RWPE2 (cell line): ENCODE data around the gene DLGAP4.

Source experiments
- ATAC-seq: fragments of 200-7000 bp; cut with Tn5 transposase; 3 replicates; pipeline ENCODE4 v1.9.1; 2021; ENCODE audit warnings: low read depth
- DNase-seq: peaks from one replicate; pipeline ENCODE4 v3.0.0-alpha.2; 2020; ENCODE audit warnings: low spot score
- H3K27ac ChIP-seq: fragments of 450-650 bp; 2 replicates; pipeline ENCODE4 v1.5.1; 2017; ENCODE audit warnings: mild to moderate bottlenecking; ENCODE audit not compliant: poor library complexity, severe bottlenecking
- H3K27me3 ChIP-seq: fragments of 250-450 bp; sonication (Bioruptor Pico); 2 replicates; pipeline ENCODE4 v1.5.1; 2021; ENCODE audit warnings: mild to moderate bottlenecking, moderate library complexity; ENCODE audit not compliant: insufficient read depth, poor library complexity, severe bottlenecking
- H3K36me3 ChIP-seq: fragments of 250-450 bp; sonication (Bioruptor Pico); 2 replicates; pipeline ENCODE4 v1.5.1; 2020; ENCODE audit warnings: low read depth, mild to moderate bottlenecking, moderate library complexity
- H3K4me1 ChIP-seq: fragments of 250-450 bp; sonication (Bioruptor Pico); 2 replicates; pipeline ENCODE4 v1.5.1; 2021; ENCODE audit warnings: mild to moderate bottlenecking, moderate library complexity; ENCODE audit not compliant: insufficient read depth, poor library complexity, severe bottlenecking
- H3K4me3 ChIP-seq: fragments of 250-450 bp; sonication (Bioruptor Pico); 2 replicates; pipeline ENCODE4 v1.5.1; 2021; ENCODE audit warnings: mild to moderate bottlenecking, moderate library complexity; ENCODE audit not compliant: severe bottlenecking
- H3K9me3 ChIP-seq: fragments of 250-450 bp; sonication (Bioruptor Pico); 2 replicates; pipeline ENCODE4 v1.5.1; 2021; ENCODE audit warnings: mild to moderate bottlenecking, moderate library complexity; ENCODE audit not compliant: severe bottlenecking
- TF ChIP-seq, protein P1 (sequence below): fragments of 450-650 bp; IDR thresholded peaks from one replicate; pipeline ENCODE4 v1.5.1; 2017; ENCODE audit warnings: mild to moderate bottlenecking, moderate library complexity; ENCODE audit not compliant: poor library complexity, severe bottlenecking

Gene DLGAP4

DNA sequence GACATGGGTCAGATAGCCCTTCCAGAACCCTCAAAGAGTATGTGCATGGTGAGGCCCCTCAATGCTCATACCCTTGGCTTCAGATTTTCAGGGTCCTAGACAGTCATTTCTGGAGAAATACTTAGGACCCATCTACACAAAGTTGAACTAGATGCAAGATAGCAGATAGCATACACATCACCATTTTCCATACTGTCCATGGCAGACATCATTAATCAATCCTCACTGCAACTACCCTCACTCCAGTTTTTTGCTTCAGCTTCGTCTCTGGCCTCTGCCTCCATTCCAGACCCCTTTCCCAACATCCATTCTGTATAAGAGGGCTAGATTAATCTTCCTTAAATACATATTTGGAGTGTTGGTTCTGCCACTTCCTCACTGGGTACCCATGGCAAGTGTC lies 139.7 kb downstream of the DLGAP4 start:
- Histone ChIP-seq H3K4me3 (no peak overlapping the region), H3K27me3 (no peaks in the 10 kb centered on the region), H3K27ac (no peak overlapping the region), H3K4me1 (no peaks in the 10 kb centered on the region), H3K9me3 (no peaks in the 10 kb centered on the region), H3K36me3 (no peaks in the 10 kb centered on the region)
- DNase-seq (no peak), ATAC-seq (no peak)
- TF ChIP-seq, protein P1, sequence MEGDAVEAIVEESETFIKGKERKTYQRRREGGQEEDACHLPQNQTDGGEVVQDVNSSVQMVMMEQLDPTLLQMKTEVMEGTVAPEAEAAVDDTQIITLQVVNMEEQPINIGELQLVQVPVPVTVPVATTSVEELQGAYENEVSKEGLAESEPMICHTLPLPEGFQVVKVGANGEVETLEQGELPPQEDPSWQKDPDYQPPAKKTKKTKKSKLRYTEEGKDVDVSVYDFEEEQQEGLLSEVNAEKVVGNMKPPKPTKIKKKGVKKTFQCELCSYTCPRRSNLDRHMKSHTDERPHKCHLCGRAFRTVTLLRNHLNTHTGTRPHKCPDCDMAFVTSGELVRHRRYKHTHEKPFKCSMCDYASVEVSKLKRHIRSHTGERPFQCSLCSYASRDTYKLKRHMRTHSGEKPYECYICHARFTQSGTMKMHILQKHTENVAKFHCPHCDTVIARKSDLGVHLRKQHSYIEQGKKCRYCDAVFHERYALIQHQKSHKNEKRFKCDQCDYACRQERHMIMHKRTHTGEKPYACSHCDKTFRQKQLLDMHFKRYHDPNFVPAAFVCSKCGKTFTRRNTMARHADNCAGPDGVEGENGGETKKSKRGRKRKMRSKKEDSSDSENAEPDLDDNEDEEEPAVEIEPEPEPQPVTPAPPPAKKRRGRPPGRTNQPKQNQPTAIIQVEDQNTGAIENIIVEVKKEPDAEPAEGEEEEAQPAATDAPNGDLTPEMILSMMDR = no peak

DNA sequence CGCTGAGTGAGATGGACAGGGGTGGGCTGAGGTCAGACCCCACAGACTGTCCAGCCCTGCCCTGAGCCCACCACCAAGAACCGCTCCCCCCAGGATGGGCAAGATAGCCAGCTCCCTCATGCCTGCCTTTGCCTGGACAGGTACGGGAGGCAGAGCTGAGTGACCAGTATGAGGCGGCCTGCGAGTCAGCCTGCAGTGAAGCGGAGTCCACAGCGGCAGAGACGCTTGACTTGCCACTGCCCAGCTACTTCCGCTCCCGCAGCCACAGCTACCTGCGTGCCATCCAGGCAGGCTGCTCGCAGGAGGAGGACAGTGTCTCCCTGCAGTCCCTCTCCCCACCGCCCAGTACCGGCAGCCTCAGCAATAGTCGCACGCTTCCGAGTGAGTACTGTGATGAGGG lies 140.4 kb downstream of the DLGAP4 start:
- Histone ChIP-seq H3K36me3 (no peaks in the 10 kb centered on the region), H3K4me3 (no peak overlapping the region), H3K27me3 (no peaks in the 10 kb centered on the region), H3K9me3 (no peaks in the 10 kb centered on the region), H3K4me1 (no peaks in the 10 kb centered on the region), H3K27ac (no peak overlapping the region)
- ATAC-seq (no peak), DNase-seq (no peak)
- TF ChIP-seq, protein P1 = no peak

GRCh38 chr20:36447101-36447500 lies 141.0 kb downstream of the DLGAP4 start:
- H3K36me3 ChIP-seq = no peaks in the 10 kb centered on the region
- H3K4me1 ChIP-seq = no peaks in the 10 kb centered on the region
- H3K9me3 ChIP-seq = no peaks in the 10 kb centered on the region
- ATAC-seq = peak; percentile 80
- H3K27ac ChIP-seq = no peak overlapping the region
- no peak overlapping the region for H3K4me3 ChIP-seq
- TF ChIP-seq, protein P1 = no peak
- no peaks in the 10 kb centered on the region for H3K27me3 ChIP-seq
- no peak for DNase-seq

GRCh38 chr20:36449663-36450062 lies 143.5 kb downstream of the DLGAP4 start:
- Histone ChIP-seq H3K4me3 (no peak overlapping the region), H3K4me1 (no peaks in the 10 kb centered on the region), H3K27me3 (no peaks in the 10 kb centered on the region), H3K36me3 (no peaks in the 10 kb centered on the region), H3K27ac (no peak overlapping the region), H3K9me3 (no peaks in the 10 kb centered on the region)
- TF ChIP-seq, protein P1 = no peak
- ATAC-seq = no peak
- DNase-seq = no peak

- H3K27ac ChIP-seq = no peak overlapping the region
- H3K4me1 ChIP-seq = no peaks in the 10 kb centered on the region
- no peak overlapping the region for H3K4me3 ChIP-seq
- TF ChIP-seq, protein P1 = no peak
- no peaks in the 10 kb centered on the region for H3K27me3 ChIP-seq
- DNase-seq (no peak), ATAC-seq (no peak; the same call in 2 of the 3 replicates)
- no peaks in the 10 kb centered on the region for H3K36me3 ChIP-seq
- H3K9me3 ChIP-seq = no peaks in the 10 kb centered on the region
Observed at GRCh38 chr20:36454332-36454697, 148.2 kb downstream of the DLGAP4 start.
